Uterus (tissue), 4 donors: Measurements from ENCODE around the gene RNH1. TPM values are rescaled to one million over a fixed set of nuclear protein-coding genes. Genes with fewer than 3 reads are reported as not detected.
A peak's percentile ranks its signal among the peaks of the same experiment; 100 is the strongest.

Source experiments
- DNase-seq, 2 donors: peaks; one replicate each; pipeline ENCODE4 v3.0.0-alpha.2; 2019 to 2020
- H3K27ac ChIP-seq, 2 donors: fragments of 200-600 bp; sonication (generic); 1 replicate in 1 of 2; 2 replicates in 1 of 2; pipeline ENCODE4 v1.5.1; 2016 to 2018
- H3K27me3 ChIP-seq, 2 donors: fragments of 200-600 bp; sonication (generic); one replicate each; pipeline ENCODE4 v1.5.1; 2018 to 2019; ENCODE audit warnings: control low read depth in 1 of 2
- H3K36me3 ChIP-seq, 2 donors: fragments of 200-600 bp; sonication (generic); one replicate each; pipeline ENCODE4 v1.5.1; 2019; ENCODE audit warnings: control low read depth in 1 of 2
- H3K4me1 ChIP-seq, 2 donors: fragments of 200-600 bp; sonication (generic); one replicate each; pipeline ENCODE4 v1.5.1; 2018 to 2019; ENCODE audit warnings: control low read depth in 1 of 2
- H3K4me3 ChIP-seq, 2 donors: fragments of 200-600 bp; sonication (generic); 1 replicate in 1 of 2; 2 replicates in 1 of 2; pipeline ENCODE4 v1.5.1; 2018 to 2019; ENCODE audit warnings: mild to moderate bottlenecking in 1 of 2
- H3K9me3 ChIP-seq, 2 donors: fragments of 200-600 bp; sonication (generic); one replicate each; pipeline ENCODE4 v1.5.1; 2019; ENCODE audit warnings: control low read depth in 1 of 2
- CTCF ChIP-seq, 4 experiments: fragments of 200-600 bp in 2 of 4; fragments of 450-650 bp in 2 of 4; sonication (generic) in 2 of 4; IDR thresholded peaks; one replicate each; pipeline ENCODE4 v1.5.1; 2016 to 2019; ENCODE audit warnings: antibody characterized with exemption in 4 of 4, mild to moderate bottlenecking in 2 of 4, moderate library complexity in 1 of 4
- POLR2A ChIP-seq, 2 donors: fragments of 450-650 bp; IDR thresholded peaks; one replicate each; pipeline ENCODE4 v1.6.1; 2016; ENCODE audit warnings: antibody characterized with exemption in 2 of 2, mild to moderate bottlenecking in 1 of 2, moderate library complexity in 1 of 2
- intact Hi-C: fragments of 100-400 bp; cut with DNase I; formaldehyde crosslinking; loops from one replicate; pipeline ENCODE4 v1.15.1; 2023; ENCODE audit warnings: low total_unique reads
- total RNA-seq, 4 donors: library from RNA; depleted of rRNA in 3 of 4; stranded (reverse); fragments of >200 nt in 3 of 4; gene quantifications; one replicate each; pipeline versions ENCODE4 v1.1.0 to v1.2.4, GENCODE V29; 2014 to 2023
- donor health status: DM: yes; HTN: yes; CAD: no.

The RNH1 gene
- total RNA-seq, 4 donors from 2014 or later = 111 to 175 (median 142) TPM

GRCh38 chr11:468493-468892 is 38.5 kb downstream of the RNH1 start:
- no peaks in the 10 kb centered on the region for H3K36me3 ChIP-seq
- no peaks in the 10 kb centered on the region for H3K9me3 ChIP-seq
- peaks cover 0 to 7% of the 10 kb centered on the region in 2 donors for H3K4me1 ChIP-seq
- DNase-seq = no peak
- peak overlapping the region; percentile 72 to 92 for H3K27ac ChIP-seq
- H3K4me3 ChIP-seq = no peak overlapping the region
- TF ChIP-seq POLR2A (IDR thresholded peaks at IDR 0.05) (no peak), CTCF (IDR thresholded peaks at IDR 0.05) (no peak)
- no peaks in the 10 kb centered on the region for H3K27me3 ChIP-seq
- intact Hi-C loops = no loop called here

GRCh38 chr11:468036-468435 is 39.0 kb downstream of the RNH1 start:
- H3K36me3 ChIP-seq = no peaks in the 10 kb centered on the region
- DNase-seq = no peak
- H3K4me3 ChIP-seq = no peak overlapping the region
- H3K27me3 ChIP-seq = no peaks in the 10 kb centered on the region
- intact Hi-C loops = no loop called here
- no peak for TF ChIP-seq CTCF (IDR thresholded peaks at IDR 0.05)
- TF ChIP-seq POLR2A (IDR thresholded peaks at IDR 0.05) = no peak
- H3K9me3 ChIP-seq = no peaks in the 10 kb centered on the region
- peak overlapping the region; percentile 72 to 92 for H3K27ac ChIP-seq
- peaks cover 0 to 7% of the 10 kb centered on the region in 2 donors for H3K4me1 ChIP-seq

- H3K36me3 ChIP-seq = no peaks in the 10 kb centered on the region
- intact Hi-C loops = no loop called here
These were observed 41.0 kb downstream of the RNH1 start for GRCh38 chr11:465896-466530.

GRCh38 chr11:464316-464715 is 42.7 kb downstream of the RNH1 start:
- TF ChIP-seq POLR2A (IDR thresholded peaks at IDR 0.05) = no peak
- no peak for TF ChIP-seq CTCF (IDR thresholded peaks at IDR 0.05)
- Histone ChIP-seq H3K36me3 (no peaks in the 10 kb centered on the region), H3K4me3 (no peak overlapping the region), H3K27me3 (no peaks in the 10 kb centered on the region), H3K9me3 (no peaks in the 10 kb centered on the region), H3K4me1 (no peaks in the 10 kb centered on the region), H3K27ac (no peak overlapping the region)
- intact Hi-C loops = no loop called here
- no peak for DNase-seq

More at GRCh38 chr11:465896-466530, 41.0 kb downstream of the RNH1 start:
- H3K27me3 ChIP-seq = no peaks in the 10 kb centered on the region
- no peak for TF ChIP-seq POLR2A (IDR thresholded peaks at IDR 0.05)
- no peak for TF ChIP-seq CTCF (IDR thresholded peaks at IDR 0.05)
- H3K27ac ChIP-seq = no peak overlapping the region
- H3K4me1 ChIP-seq = peaks cover 0 to 7% of the 10 kb centered on the region in 2 donors
- no peak overlapping the region for H3K4me3 ChIP-seq
- no peaks in the 10 kb centered on the region for H3K9me3 ChIP-seq
- no peak for DNase-seq

- intact Hi-C loops = no loop called here
- no peak for TF ChIP-seq POLR2A (IDR thresholded peaks at IDR 0.05)
- Histone ChIP-seq H3K4me1 (no peaks in the 10 kb centered on the region), H3K4me3 (no peak overlapping the region), H3K36me3 (no peaks in the 10 kb centered on the region), H3K9me3 (no peaks in the 10 kb centered on the region), H3K27ac (no peak overlapping the region), H3K27me3 (no peaks in the 10 kb centered on the region)
- DNase-seq = no peak
These were observed 44.7 kb downstream of the RNH1 start for GRCh38 chr11:462107-462890.
